HL-60 (cell line): ENCODE measurements around the gene TREML1.

Experiments
- DNase-seq, 2 experiments: peaks; one replicate each; pipeline ENCODE4 v3.0.0-alpha.2; 2010 to 2020; ENCODE audit warnings: low read depth in 1 of 2, low spot score in 1 of 2
- H3K27ac ChIP-seq: fragments of 250-450 bp; sonication (Bioruptor Pico); replicated peaks from 2 replicates; pipeline ENCODE4 v1.5.1; 2020; ENCODE audit warnings: mild to moderate bottlenecking, moderate library complexity
- H3K27me3 ChIP-seq: fragments of 250-450 bp; sonication (Bioruptor Pico); 2 replicates; pipeline ENCODE4 v1.5.1; 2021; ENCODE audit warnings: mild to moderate bottlenecking, moderate library complexity; ENCODE audit not compliant: insufficient read depth, poor library complexity, severe bottlenecking
- H3K4me3 ChIP-seq: replicated peaks from 2 replicates; pipeline ENCODE4 v1.5.1; 2011; ENCODE audit warnings: mild to moderate bottlenecking, control low read depth, low read length; ENCODE audit not compliant: insufficient read depth
- GABPA ChIP-seq: IDR thresholded peaks from 2 replicates; pipeline ENCODE4 v1.6.1; 2012; ENCODE audit warnings: low read depth
- POLR2AphosphoS5 ChIP-seq: IDR thresholded peaks from 2 replicates; pipeline ENCODE4 v1.6.1; 2012; ENCODE audit warnings: low read depth
- SPI1 ChIP-seq: IDR thresholded peaks from 2 replicates; pipeline ENCODE4 v1.6.1; 2012; ENCODE audit warnings: low read depth, mild to moderate bottlenecking, borderline replicate concordance
- TF ChIP-seq, protein P1 (sequence below): IDR thresholded peaks from 2 replicates; pipeline ENCODE4 v1.6.1; 2012; ENCODE audit warnings: low read depth; ENCODE audit not compliant: insufficient replicate concordance
- TF ChIP-seq, protein P2 (sequence below): IDR thresholded peaks from one replicate; pipeline ENCODE4 v1.5.1; 2011; ENCODE audit warnings: low read length, control low read depth, inconsistent platforms; ENCODE audit not compliant: insufficient read depth

TREML1 gene

DNA sequence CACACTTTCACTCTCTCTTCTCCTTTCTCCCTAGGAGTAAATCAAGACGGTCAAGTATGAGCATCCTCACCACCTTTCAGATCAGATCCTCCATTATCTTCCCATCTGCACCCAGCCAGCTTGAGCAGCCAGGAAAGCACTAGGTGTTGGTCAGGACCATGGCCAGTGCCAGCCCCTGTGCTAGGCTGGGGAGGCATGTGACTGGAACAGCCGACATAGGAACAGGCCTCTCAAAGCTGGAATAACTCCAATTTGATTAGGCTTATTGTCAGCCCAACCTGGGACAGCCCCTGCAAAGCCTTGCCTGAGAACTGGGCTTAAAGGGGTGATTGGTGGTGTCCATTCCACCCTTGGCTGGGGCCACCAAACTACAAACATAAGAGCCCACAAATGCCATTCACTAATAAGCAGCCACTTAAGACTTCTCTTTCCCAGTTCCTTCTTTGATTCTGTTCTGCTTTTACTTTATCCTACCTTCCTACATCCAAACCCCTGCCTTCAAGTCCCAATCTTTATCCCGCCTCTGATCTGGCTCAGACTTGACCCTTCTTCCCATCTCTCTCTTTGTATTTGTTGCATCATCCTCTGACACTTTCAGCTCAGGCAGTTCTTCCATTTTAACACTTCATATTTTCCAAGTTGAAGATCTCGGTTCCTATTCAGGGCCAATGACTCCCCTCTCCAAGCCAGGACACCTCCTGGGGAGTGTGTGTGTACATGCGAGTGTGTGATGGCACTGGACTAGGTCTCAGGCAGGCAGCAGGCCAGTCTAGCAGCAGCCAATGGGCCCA is 13.2 kb upstream of the TREML1 start:
- no peak for DNase-seq
- no peak overlapping the region for H3K27ac ChIP-seq
- H3K27me3 ChIP-seq = no peaks in the 10 kb centered on the region
- no peak overlapping the region for H3K4me3 ChIP-seq
- TF ChIP-seq, protein P1, sequence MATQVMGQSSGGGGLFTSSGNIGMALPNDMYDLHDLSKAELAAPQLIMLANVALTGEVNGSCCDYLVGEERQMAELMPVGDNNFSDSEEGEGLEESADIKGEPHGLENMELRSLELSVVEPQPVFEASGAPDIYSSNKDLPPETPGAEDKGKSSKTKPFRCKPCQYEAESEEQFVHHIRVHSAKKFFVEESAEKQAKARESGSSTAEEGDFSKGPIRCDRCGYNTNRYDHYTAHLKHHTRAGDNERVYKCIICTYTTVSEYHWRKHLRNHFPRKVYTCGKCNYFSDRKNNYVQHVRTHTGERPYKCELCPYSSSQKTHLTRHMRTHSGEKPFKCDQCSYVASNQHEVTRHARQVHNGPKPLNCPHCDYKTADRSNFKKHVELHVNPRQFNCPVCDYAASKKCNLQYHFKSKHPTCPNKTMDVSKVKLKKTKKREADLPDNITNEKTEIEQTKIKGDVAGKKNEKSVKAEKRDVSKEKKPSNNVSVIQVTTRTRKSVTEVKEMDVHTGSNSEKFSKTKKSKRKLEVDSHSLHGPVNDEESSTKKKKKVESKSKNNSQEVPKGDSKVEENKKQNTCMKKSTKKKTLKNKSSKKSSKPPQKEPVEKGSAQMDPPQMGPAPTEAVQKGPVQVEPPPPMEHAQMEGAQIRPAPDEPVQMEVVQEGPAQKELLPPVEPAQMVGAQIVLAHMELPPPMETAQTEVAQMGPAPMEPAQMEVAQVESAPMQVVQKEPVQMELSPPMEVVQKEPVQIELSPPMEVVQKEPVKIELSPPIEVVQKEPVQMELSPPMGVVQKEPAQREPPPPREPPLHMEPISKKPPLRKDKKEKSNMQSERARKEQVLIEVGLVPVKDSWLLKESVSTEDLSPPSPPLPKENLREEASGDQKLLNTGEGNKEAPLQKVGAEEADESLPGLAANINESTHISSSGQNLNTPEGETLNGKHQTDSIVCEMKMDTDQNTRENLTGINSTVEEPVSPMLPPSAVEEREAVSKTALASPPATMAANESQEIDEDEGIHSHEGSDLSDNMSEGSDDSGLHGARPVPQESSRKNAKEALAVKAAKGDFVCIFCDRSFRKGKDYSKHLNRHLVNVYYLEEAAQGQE = peak; percentile 97
- TF ChIP-seq SPI1 = 0 out of 2 replicates have a peak, but pooled peaks have one; percentile 1
- TF ChIP-seq GABPA = no peak
- TF ChIP-seq, protein P2, sequence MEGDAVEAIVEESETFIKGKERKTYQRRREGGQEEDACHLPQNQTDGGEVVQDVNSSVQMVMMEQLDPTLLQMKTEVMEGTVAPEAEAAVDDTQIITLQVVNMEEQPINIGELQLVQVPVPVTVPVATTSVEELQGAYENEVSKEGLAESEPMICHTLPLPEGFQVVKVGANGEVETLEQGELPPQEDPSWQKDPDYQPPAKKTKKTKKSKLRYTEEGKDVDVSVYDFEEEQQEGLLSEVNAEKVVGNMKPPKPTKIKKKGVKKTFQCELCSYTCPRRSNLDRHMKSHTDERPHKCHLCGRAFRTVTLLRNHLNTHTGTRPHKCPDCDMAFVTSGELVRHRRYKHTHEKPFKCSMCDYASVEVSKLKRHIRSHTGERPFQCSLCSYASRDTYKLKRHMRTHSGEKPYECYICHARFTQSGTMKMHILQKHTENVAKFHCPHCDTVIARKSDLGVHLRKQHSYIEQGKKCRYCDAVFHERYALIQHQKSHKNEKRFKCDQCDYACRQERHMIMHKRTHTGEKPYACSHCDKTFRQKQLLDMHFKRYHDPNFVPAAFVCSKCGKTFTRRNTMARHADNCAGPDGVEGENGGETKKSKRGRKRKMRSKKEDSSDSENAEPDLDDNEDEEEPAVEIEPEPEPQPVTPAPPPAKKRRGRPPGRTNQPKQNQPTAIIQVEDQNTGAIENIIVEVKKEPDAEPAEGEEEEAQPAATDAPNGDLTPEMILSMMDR = no peak
- TF ChIP-seq POLR2AphosphoS5 = no peak

DNA sequence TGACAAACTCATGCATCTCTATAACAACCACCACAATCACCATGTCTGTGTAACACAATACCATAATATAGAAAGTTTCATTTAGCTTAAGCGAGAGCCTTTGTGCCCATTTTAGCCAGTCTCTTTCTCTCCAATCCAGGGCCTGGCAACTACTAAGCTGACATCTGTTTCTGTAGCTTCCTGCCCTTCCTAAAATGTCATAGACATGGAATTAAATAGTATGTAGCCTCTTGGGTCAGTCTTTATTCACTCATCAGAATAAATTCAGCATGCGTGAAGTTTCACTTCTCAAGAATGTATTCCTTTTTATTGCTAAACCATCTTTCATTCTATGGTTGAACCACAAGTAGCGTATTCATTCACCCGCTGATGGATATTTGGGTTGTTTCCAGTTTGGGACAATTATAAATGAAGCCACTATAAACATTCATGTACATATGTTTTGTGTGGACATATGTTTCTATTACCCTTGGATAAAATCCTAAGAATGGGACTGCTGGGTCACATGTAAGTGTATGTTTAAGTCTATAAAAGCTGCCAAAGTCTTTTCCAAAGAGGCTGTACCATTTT is 10.5 kb upstream of the TREML1 start:
- no peak for DNase-seq
- TF ChIP-seq POLR2AphosphoS5 = no peak
- TF ChIP-seq GABPA = no peak
- TF ChIP-seq SPI1 = no peak
- TF ChIP-seq, protein P1 = no peak
- TF ChIP-seq, protein P2 = no peak
- H3K27me3 ChIP-seq = no peaks in the 10 kb centered on the region
- H3K4me3 ChIP-seq = no peak overlapping the region
- no peak overlapping the region for H3K27ac ChIP-seq

DNA sequence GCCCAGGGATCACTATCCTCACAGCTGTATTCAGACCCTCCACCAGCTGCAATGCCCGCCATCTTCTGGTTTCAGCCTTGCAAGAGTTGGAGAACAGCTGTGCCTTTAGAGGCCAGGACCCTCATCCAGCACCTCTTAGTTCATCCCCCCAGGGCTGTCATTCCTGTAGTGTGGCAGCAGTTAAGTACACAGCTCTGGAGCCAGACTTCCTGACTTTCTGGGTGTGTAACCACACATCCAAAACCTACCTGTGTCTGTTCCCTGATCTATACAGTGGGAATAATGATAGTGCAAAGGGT is 9.2 kb upstream of the TREML1 start:
- DNase-seq = no peak
- H3K27ac ChIP-seq = no peak overlapping the region
- H3K27me3 ChIP-seq = no peaks in the 10 kb centered on the region
- TF ChIP-seq, protein P1 = no peak
- TF ChIP-seq, protein P2 = no peak
- no peak for TF ChIP-seq POLR2AphosphoS5
- no peak for TF ChIP-seq SPI1
- TF ChIP-seq GABPA = no peak
- H3K4me3 ChIP-seq = no peak overlapping the region
